ENCODE measurements around the gene BTD. TPM values are rescaled to one million over a fixed set of nuclear protein-coding genes. Genes with fewer than 3 reads are reported as not detected.

The BTD gene
- total RNA-seq, 4 donors from 2014 or later, result 44.3 to 87.6 (median 58.7) TPM

GRCh38 chr3:15585111-15585845, 16.3 kb upstream of the BTD start:
- no peak for TF ChIP-seq CTCF (IDR thresholded peaks at IDR 0.05; ENCODE audit: low read depth)

GRCh38 chr3:15591242-15591641, 10.3 kb upstream of the BTD start:
- no peak for TF ChIP-seq CTCF (IDR thresholded peaks at IDR 0.05; ENCODE audit: low read depth)

- no peak for TF ChIP-seq CTCF (IDR thresholded peaks at IDR 0.05; ENCODE audit: low read depth)
These were observed 9.6 kb upstream of the BTD start for GRCh38 chr3:15591928-15592327.

- no peak for TF ChIP-seq CTCF (IDR thresholded peaks at IDR 0.05; ENCODE audit: low read depth)
These were observed 8.6 kb upstream of the BTD start for GRCh38 chr3:15592968-15593367.

GRCh38 chr3:15595955-15596354, 5.6 kb upstream of the BTD start:
- TF ChIP-seq CTCF (IDR thresholded peaks at IDR 0.05; ENCODE audit: low read depth), result no peak

- no peak for TF ChIP-seq CTCF (IDR thresholded peaks at IDR 0.05; ENCODE audit: low read depth)
These were observed 523 bp upstream of the BTD start for GRCh38 chr3:15601046-15601398.

GRCh38 chr3:15602146-15602536, 596 bp downstream of the BTD start:
- TF ChIP-seq CTCF (IDR thresholded peaks at IDR 0.05; ENCODE audit: low read depth), result no peak

Measured in subcutaneous adipose tissue (tissue), 4 donors.